A549 (cell line): ENCODE measurements around the gene DLG4.

Experiments used
- HOXA7 ChIP-seq: fragments of 250-450 bp; sonication (Bioruptor Pico); IDR thresholded peaks from 2 replicates; pipeline ENCODE4 v1.5.0; 2020; ENCODE audit warnings: mild to moderate bottlenecking, moderate library complexity
- POLR2A ChIP-seq: IDR thresholded peaks from 2 replicates; pipeline ENCODE4 v1.6.1; 2012; ENCODE audit warnings: mild to moderate bottlenecking, low read length
- TF ChIP-seq, protein P1 (sequence below): fragments of 200-600 bp; sonication (generic); IDR thresholded peaks from 2 replicates; pipeline ENCODE4 v1.6.1; 2016; ENCODE audit warnings: antibody characterized with exemption, mild to moderate bottlenecking, moderate library complexity
- TF ChIP-seq, protein P2 (sequence below): fragments of >200 bp; sonication (Bioruptor Twin); formaldehyde crosslinking; IDR thresholded peaks from 3 replicates; pipeline ENCODE4 v1.5.1; 2016

GRCh38 chr17:7146115-7146514 lies 73.5 kb downstream of the DLG4 start:
- TF ChIP-seq, protein P1, sequence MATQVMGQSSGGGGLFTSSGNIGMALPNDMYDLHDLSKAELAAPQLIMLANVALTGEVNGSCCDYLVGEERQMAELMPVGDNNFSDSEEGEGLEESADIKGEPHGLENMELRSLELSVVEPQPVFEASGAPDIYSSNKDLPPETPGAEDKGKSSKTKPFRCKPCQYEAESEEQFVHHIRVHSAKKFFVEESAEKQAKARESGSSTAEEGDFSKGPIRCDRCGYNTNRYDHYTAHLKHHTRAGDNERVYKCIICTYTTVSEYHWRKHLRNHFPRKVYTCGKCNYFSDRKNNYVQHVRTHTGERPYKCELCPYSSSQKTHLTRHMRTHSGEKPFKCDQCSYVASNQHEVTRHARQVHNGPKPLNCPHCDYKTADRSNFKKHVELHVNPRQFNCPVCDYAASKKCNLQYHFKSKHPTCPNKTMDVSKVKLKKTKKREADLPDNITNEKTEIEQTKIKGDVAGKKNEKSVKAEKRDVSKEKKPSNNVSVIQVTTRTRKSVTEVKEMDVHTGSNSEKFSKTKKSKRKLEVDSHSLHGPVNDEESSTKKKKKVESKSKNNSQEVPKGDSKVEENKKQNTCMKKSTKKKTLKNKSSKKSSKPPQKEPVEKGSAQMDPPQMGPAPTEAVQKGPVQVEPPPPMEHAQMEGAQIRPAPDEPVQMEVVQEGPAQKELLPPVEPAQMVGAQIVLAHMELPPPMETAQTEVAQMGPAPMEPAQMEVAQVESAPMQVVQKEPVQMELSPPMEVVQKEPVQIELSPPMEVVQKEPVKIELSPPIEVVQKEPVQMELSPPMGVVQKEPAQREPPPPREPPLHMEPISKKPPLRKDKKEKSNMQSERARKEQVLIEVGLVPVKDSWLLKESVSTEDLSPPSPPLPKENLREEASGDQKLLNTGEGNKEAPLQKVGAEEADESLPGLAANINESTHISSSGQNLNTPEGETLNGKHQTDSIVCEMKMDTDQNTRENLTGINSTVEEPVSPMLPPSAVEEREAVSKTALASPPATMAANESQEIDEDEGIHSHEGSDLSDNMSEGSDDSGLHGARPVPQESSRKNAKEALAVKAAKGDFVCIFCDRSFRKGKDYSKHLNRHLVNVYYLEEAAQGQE, result no peak
- TF ChIP-seq, protein P2, sequence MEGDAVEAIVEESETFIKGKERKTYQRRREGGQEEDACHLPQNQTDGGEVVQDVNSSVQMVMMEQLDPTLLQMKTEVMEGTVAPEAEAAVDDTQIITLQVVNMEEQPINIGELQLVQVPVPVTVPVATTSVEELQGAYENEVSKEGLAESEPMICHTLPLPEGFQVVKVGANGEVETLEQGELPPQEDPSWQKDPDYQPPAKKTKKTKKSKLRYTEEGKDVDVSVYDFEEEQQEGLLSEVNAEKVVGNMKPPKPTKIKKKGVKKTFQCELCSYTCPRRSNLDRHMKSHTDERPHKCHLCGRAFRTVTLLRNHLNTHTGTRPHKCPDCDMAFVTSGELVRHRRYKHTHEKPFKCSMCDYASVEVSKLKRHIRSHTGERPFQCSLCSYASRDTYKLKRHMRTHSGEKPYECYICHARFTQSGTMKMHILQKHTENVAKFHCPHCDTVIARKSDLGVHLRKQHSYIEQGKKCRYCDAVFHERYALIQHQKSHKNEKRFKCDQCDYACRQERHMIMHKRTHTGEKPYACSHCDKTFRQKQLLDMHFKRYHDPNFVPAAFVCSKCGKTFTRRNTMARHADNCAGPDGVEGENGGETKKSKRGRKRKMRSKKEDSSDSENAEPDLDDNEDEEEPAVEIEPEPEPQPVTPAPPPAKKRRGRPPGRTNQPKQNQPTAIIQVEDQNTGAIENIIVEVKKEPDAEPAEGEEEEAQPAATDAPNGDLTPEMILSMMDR, result no peak
- no peak for TF ChIP-seq POLR2A
- no peak for TF ChIP-seq HOXA7 (CRISPR knock-in tag)
